ENCODE data around the gene SLIT3.

GRCh38 chr5:168724227-168724626 lies 576.7 kb downstream of the SLIT3 start:
- TF ChIP-seq CTCF (IDR thresholded peaks at IDR 0.05) (no peak), EP300 (IDR thresholded peaks at IDR 0.05) (no peak), POLR2A (IDR thresholded peaks at IDR 0.05; ENCODE audit: low read depth) (no peak), POLR2AphosphoS5 (IDR thresholded peaks at IDR 0.05) (no peak)

Measured in esophagus muscularis mucosa (tissue), 4 donors.